ENCODE measurements around the gene HNF1A.

HNF1A gene

GRCh38 chr12:120971299-120972180 lies 6.8 kb upstream of the HNF1A start:
- H3K9me3 Mint-ChIP-seq (ENCODE audit: low read depth) = no peaks in the 10 kb centered on the region
- peaks cover 4% of the 10 kb centered on the region for H3K4me1 Mint-ChIP-seq (ENCODE audit: low read depth)
- no peaks in the 10 kb centered on the region for H3K27me3 Mint-ChIP-seq
- no peaks in the 10 kb centered on the region for H3K36me3 Mint-ChIP-seq
- no peak overlapping the region for H3K4me3 Mint-ChIP-seq
- no peak overlapping the region for H3K27ac Mint-ChIP-seq

- Mint-ChIP-seq H3K36me3 (no peaks in the 10 kb centered on the region), H3K4me1 (ENCODE audit: low read depth) (peaks cover 4% of the 10 kb centered on the region), H3K27me3 (no peaks in the 10 kb centered on the region), H3K4me3 (no peak overlapping the region), H3K9me3 (ENCODE audit: low read depth) (no peaks in the 10 kb centered on the region), H3K27ac (no peak overlapping the region)
Observed at GRCh38 chr12:120972870-120973543, 5.3 kb upstream of the HNF1A start.

DNA sequence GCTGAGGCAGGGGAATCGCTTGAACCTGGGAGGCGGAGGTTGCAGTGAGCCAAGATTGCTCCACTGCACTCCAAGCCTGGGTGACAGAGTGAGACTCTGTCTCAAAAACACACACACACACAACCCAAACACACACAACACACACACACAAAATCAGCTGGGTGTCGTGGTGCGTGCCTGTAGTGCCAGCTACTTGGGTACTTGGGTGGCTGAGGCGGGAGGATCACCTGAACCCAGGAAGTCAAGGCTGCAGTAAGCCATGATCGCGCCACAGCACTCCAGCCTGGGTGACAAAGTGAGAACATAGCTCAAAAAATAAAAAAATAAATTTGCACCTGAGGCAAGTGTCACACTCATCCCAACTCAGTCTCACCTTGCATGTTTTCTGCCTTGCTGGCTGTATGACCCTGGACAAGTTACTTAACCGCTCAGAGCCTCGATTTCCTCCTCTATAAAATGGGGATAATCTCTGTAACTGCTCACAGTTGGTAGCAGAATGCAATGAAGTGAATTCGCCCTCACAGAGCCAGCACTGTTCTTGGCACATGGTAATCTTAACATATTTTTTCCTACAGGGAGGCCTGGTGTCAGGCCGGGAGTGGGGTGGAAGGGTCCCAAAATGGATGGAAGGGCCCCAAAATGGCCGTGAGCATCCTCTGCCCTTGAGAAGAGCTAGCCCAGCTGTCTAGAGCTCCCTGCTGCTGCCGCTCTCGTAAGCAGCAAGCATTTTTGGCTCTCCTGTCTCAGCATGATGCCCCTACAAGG lies 630 bp upstream of the HNF1A start:
- no peaks in the 10 kb centered on the region for H3K36me3 Mint-ChIP-seq
- no peaks in the 10 kb centered on the region for H3K27me3 Mint-ChIP-seq
- H3K4me1 Mint-ChIP-seq (ENCODE audit: low read depth) = no peaks in the 10 kb centered on the region
- H3K9me3 Mint-ChIP-seq (ENCODE audit: low read depth) = no peaks in the 10 kb centered on the region
- no peak overlapping the region for H3K4me3 Mint-ChIP-seq
- no peak overlapping the region for H3K27ac Mint-ChIP-seq

GRCh38 chr12:120979220-120979861 lies 998 bp downstream of the HNF1A start:
- Mint-ChIP-seq H3K4me1 (ENCODE audit: low read depth) (no peaks in the 10 kb centered on the region), H3K9me3 (ENCODE audit: low read depth) (no peaks in the 10 kb centered on the region), H3K27ac (no peak overlapping the region), H3K4me3 (no peak overlapping the region), H3K27me3 (no peaks in the 10 kb centered on the region), H3K36me3 (no peaks in the 10 kb centered on the region)

DNA sequence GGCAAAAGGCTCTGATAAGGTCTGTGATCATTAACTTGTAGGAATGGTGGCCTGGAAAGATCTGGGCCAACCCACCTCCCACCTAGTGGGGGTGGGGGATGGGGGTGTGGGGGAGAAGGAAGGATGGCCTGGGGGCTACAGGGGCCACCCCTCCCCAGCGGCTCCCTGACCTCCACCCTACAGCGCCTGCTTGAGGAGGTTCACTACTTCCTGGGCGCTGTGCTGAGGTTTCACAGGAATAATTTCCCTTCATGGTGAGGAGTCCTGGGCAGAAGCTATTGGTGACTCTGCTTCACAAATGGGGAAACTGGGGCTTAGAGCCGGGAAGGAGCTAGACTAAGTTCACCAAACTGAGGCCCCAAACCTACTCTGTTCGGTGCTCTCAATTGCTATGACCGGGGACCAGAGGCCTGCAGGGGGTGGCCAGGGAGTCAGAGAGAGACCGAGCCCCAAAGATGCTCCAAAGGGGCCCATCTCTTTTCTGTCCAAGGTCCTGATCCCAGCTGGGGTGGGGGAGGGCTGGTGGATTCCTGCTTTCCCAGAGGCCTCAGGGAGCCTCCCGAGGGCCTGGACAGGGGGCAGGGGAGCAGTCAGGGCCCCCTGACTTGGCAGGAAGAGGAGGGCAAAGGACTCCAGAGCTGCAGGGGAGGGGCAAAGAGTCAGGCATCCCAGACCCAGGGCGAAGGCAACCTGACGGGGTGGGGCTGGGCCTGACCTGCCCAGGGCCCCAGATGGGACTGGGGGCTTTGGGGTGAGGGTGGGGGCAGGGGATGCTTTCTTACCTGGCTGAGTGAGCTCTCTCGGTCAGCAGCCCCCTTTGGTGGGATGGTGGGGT lies 1.7 kb downstream of the HNF1A start:
- Mint-ChIP-seq H3K4me3 (no peak overlapping the region), H3K27ac (no peak overlapping the region), H3K9me3 (ENCODE audit: low read depth) (no peaks in the 10 kb centered on the region), H3K36me3 (no peaks in the 10 kb centered on the region), H3K4me1 (ENCODE audit: low read depth) (no peaks in the 10 kb centered on the region), H3K27me3 (no peaks in the 10 kb centered on the region)

DNA sequence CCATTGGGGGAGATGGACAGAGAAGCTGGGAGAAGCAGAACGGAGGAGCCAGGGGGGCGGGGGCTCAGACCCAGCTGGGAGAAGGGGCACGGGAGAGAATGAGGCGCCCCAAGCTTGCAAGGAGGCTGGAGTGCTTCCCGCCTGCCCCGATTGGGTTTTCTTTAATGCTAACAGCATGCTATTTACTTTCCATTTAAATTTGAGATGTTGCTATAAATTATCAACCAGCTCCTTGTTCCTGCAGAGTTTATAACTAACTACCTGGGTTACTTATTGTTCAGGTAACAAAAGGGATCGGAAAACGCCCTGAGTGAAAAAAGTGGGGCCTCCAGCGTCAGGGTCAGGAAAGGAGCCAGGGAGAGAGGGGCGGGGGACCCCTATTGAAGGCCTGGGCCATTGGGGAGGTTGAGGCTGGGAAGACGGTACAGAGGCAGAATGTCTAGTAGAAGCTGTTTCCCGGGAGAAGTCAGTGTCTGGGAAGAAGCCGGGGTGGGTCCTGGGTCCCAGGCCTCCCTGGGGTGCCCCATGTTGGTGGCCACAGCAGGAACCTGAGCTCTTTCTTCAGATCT lies 2.5 kb downstream of the HNF1A start:
- Mint-ChIP-seq H3K4me1 (ENCODE audit: low read depth) (no peaks in the 10 kb centered on the region), H3K36me3 (no peaks in the 10 kb centered on the region), H3K9me3 (ENCODE audit: low read depth) (no peaks in the 10 kb centered on the region), H3K27me3 (no peaks in the 10 kb centered on the region), H3K27ac (no peak overlapping the region), H3K4me3 (no peak overlapping the region)

DNA sequence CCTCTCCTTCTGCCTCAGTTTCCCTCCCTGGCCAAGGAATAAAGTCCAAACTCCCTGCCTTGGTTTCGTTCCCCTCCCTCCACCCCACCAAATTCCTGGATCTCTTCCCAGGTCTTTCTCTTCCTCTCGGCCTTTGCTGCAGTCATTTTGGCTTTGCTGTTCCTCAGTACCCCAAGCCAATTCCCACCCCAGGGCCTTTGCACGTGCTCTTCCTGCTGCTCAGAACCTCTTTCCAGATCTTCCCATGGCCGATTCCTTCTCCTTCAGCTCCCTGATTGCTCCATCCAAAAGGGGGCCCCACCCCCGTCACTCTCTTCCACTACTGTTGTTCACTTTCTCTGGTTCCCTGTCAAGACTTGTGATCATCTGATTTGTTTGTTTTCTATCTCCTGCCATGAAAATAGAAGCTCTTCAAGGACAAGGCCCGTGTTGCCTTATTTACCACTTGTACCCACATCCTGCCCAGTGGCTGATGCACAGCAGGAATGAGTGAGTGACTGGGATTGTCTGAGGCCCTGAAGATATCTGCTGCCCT lies 3.1 kb downstream of the HNF1A start:
- Mint-ChIP-seq H3K27me3 (no peaks in the 10 kb centered on the region), H3K4me1 (ENCODE audit: low read depth) (no peaks in the 10 kb centered on the region), H3K9me3 (ENCODE audit: low read depth) (no peaks in the 10 kb centered on the region), H3K36me3 (no peaks in the 10 kb centered on the region), H3K4me3 (no peak overlapping the region), H3K27ac (no peak overlapping the region)

DNA sequence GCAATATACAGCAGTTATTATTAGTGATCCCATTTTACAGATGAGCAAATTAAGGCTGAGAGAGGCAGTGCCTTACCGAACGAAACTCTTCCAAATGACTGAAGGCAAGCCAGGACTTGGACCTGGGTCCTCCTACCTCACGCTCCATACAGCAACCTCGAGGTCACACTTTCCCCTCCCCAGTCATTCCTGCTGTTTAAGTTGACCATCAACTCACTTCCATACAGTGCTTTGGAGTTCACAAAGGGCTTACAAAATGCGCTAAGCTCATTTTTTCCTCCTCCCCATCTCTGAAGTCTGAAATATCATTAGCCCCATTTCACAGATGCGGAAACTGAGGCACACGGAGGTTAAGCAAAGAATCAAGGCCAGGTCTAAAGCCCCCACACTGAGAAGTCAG lies 4.3 kb downstream of the HNF1A start:
- H3K4me1 Mint-ChIP-seq (ENCODE audit: low read depth) = no peaks in the 10 kb centered on the region
- H3K9me3 Mint-ChIP-seq (ENCODE audit: low read depth) = no peaks in the 10 kb centered on the region
- H3K4me3 Mint-ChIP-seq = no peak overlapping the region
- no peaks in the 10 kb centered on the region for H3K27me3 Mint-ChIP-seq
- no peak overlapping the region for H3K27ac Mint-ChIP-seq
- no peaks in the 10 kb centered on the region for H3K36me3 Mint-ChIP-seq

GRCh38 chr12:120983759-120984158 lies 5.4 kb downstream of the HNF1A start:
- H3K9me3 Mint-ChIP-seq (ENCODE audit: low read depth) = no peaks in the 10 kb centered on the region
- no peaks in the 10 kb centered on the region for H3K4me1 Mint-ChIP-seq (ENCODE audit: low read depth)
- no peak overlapping the region for H3K27ac Mint-ChIP-seq
- H3K36me3 Mint-ChIP-seq = no peaks in the 10 kb centered on the region
- peaks cover 3% of the 10 kb centered on the region for H3K27me3 Mint-ChIP-seq
- no peak overlapping the region for H3K4me3 Mint-ChIP-seq

DNA sequence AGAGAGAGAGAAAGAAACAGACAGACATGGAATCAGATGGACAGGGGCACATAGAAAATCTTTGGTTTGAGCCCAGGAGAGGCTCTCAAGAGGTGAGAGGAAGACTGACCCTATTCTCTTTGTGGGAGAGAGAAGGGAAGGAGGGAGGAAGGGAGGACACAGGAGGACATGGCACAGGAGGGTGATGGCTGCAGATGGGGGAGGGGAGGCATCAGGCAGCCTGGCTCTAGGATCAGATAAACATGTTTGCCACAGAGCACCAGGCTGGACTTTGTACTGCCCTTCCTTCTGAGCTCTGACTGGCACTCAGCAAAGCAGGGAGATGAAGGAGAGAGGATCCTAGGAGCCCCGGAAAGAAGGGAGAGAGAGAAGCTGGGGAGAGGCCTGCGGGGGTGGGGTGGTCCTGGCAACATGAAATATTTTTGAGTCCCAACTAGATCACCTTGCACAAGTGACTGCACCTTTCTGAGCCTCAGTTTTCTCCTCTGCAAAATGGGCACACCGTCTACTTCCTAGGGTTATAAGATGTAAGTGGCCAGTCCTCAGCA lies 6.1 kb downstream of the HNF1A start:
- Mint-ChIP-seq H3K9me3 (ENCODE audit: low read depth) (no peaks in the 10 kb centered on the region), H3K4me1 (ENCODE audit: low read depth) (no peaks in the 10 kb centered on the region), H3K4me3 (no peak overlapping the region), H3K27ac (no peak overlapping the region), H3K36me3 (no peaks in the 10 kb centered on the region), H3K27me3 (peaks cover 3% of the 10 kb centered on the region)

- Mint-ChIP-seq H3K4me1 (ENCODE audit: low read depth) (no peaks in the 10 kb centered on the region), H3K9me3 (ENCODE audit: low read depth) (no peaks in the 10 kb centered on the region), H3K27me3 (peaks cover 8% of the 10 kb centered on the region), H3K27ac (no peak overlapping the region), H3K36me3 (no peaks in the 10 kb centered on the region), H3K4me3 (no peak overlapping the region)
Observed at GRCh38 chr12:120988234-120988633, 9.9 kb downstream of the HNF1A start.

DNA sequence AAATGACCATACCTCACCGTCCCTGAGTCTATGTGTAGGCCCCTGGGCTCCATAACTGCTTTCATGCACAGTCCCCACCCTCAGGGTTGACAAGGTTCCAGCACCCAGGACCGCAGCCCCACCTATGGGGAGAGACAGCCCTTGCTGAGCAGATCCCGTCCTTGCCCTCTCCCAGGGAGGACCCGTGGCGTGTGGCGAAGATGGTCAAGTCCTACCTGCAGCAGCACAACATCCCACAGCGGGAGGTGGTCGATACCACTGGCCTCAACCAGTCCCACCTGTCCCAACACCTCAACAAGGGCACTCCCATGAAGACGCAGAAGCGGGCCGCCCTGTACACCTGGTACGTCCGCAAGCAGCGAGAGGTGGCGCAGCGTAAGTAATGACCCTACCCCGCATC lies 10.3 kb downstream of the HNF1A start:
- Mint-ChIP-seq H3K4me1 (ENCODE audit: low read depth) (no peaks in the 10 kb centered on the region), H3K27me3 (peaks cover 9% of the 10 kb centered on the region), H3K9me3 (ENCODE audit: low read depth) (no peaks in the 10 kb centered on the region), H3K27ac (no peak overlapping the region), H3K4me3 (no peak overlapping the region), H3K36me3 (no peaks in the 10 kb centered on the region)

DNA sequence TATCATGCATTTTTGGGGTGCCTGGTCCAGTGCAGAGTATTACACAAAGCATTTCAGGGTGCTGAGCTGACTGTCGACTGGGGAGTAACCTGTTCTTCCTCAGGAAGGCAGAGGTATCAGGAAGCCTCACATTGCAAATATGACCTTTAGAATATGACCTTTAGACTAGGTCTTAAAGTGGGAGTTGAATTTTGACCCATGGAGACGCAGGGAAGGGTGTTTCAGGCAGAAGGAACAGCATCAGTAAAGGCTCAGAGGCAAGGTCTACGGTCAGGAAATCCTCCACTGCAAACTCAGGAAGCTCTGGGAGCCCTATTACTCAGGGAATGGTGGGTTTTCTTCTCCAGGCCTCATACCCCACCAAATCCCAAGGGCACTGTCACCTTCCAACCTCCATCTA lies 11.3 kb downstream of the HNF1A start:
- Mint-ChIP-seq H3K4me1 (ENCODE audit: low read depth) (no peaks in the 10 kb centered on the region), H3K36me3 (no peaks in the 10 kb centered on the region), H3K4me3 (no peak overlapping the region), H3K27me3 (peaks cover 11% of the 10 kb centered on the region), H3K9me3 (ENCODE audit: low read depth) (no peaks in the 10 kb centered on the region), H3K27ac (no peak overlapping the region)

Measured in activated naive CD8-positive, alpha-beta T cell (primary cell).